ENCODE measurements around the gene KIF27. TPM values are rescaled to one million over a fixed set of nuclear protein-coding genes. Genes with fewer than 3 reads are reported as not detected.
"Not testable (repeated sequence)": the region's sequence is repeated elsewhere in the genome, so short reads cannot be mapped to it uniquely, and the experiment has no call there.

The KIF27 gene
- total and polyA plus RNA-seq, 9 donors, result 5.5 to 8.3 (median 6.6) TPM

GRCh38 chr9:83817356-83818278 is 103.6 kb downstream of the KIF27 start, which contains the start of gene GKAP1:
GKAP1 (minus strand) TSS chr9:83817769; CDS start chr9:83806517, 11,252 bp downstream.
- H3K27me3 ChIP-seq (ENCODE audit: control insufficient read depth, insufficient read depth, low read length); H3K9me3 ChIP-seq (replicated peaks; ENCODE audit: control insufficient read depth, low read depth, low read length); H3K4me1 ChIP-seq (ENCODE audit: control insufficient read depth, insufficient read depth, low read length); H3K36me3 ChIP-seq (ENCODE audit: control insufficient read depth, insufficient read depth, low read length): not testable (repeated sequence)
- peak within 1 kb of the TSS; percentile 49 for H3K4me3 ChIP-seq (ENCODE audit: low read length)
- H3K27ac ChIP-seq (ENCODE audit: low read length), result peak within 1 kb of the TSS; percentile 69
- DNase-seq, result peak; percentile 79
- under 1% methylated on average over 46 of the region's 103 CpGs for WGBS (ENCODE audit: insufficient coverage)

GRCh38 chr9:83817011-83817355 is 104.2 kb downstream of the KIF27 start:
- H3K9me3 ChIP-seq (replicated peaks; ENCODE audit: control insufficient read depth, low read depth, low read length); H3K27me3 ChIP-seq (ENCODE audit: control insufficient read depth, insufficient read depth, low read length); H3K36me3 ChIP-seq (ENCODE audit: control insufficient read depth, insufficient read depth, low read length); DNase-seq; H3K4me1 ChIP-seq (ENCODE audit: control insufficient read depth, insufficient read depth, low read length): not testable (repeated sequence)
- peak overlapping the region; percentile 49 for H3K4me3 ChIP-seq (ENCODE audit: low read length)
- under 1% methylated on average over 36 of the region's 38 CpGs for WGBS (ENCODE audit: insufficient coverage)
- H3K27ac ChIP-seq (ENCODE audit: low read length), result peak overlapping the region; percentile 47

- not testable (repeated sequence) for H3K4me3 ChIP-seq (ENCODE audit: low read length); DNase-seq; H3K9me3 ChIP-seq (replicated peaks; ENCODE audit: control insufficient read depth, low read depth, low read length); H3K27ac ChIP-seq (ENCODE audit: low read length); H3K4me1 ChIP-seq (ENCODE audit: control insufficient read depth, insufficient read depth, low read length); H3K36me3 ChIP-seq (ENCODE audit: control insufficient read depth, insufficient read depth, low read length); H3K27me3 ChIP-seq (ENCODE audit: control insufficient read depth, insufficient read depth, low read length)
- WGBS (ENCODE audit: insufficient coverage), result 100% methylated on average over 4 of the region's 4 CpGs
Measured at GRCh38 chr9:83815120-83815519, 106.1 kb downstream of the KIF27 start.

GRCh38 chr9:83809213-83809612 is 112.0 kb downstream of the KIF27 start:
- no CpG with 5 or more reads among the region's 1 CpG for WGBS (ENCODE audit: insufficient coverage)
- not testable (repeated sequence) for H3K9me3 ChIP-seq (replicated peaks; ENCODE audit: control insufficient read depth, low read depth, low read length); H3K4me3 ChIP-seq (ENCODE audit: low read length); H3K27me3 ChIP-seq (ENCODE audit: control insufficient read depth, insufficient read depth, low read length); H3K27ac ChIP-seq (ENCODE audit: low read length); DNase-seq; H3K36me3 ChIP-seq (ENCODE audit: control insufficient read depth, insufficient read depth, low read length); H3K4me1 ChIP-seq (ENCODE audit: control insufficient read depth, insufficient read depth, low read length)

- not testable (repeated sequence) for H3K27me3 ChIP-seq (ENCODE audit: control insufficient read depth, insufficient read depth, low read length); H3K4me1 ChIP-seq (ENCODE audit: control insufficient read depth, insufficient read depth, low read length); H3K36me3 ChIP-seq (ENCODE audit: control insufficient read depth, insufficient read depth, low read length); H3K9me3 ChIP-seq (replicated peaks; ENCODE audit: control insufficient read depth, low read depth, low read length); H3K27ac ChIP-seq (ENCODE audit: low read length); DNase-seq; H3K4me3 ChIP-seq (ENCODE audit: low read length)
- 100% methylated on average over 5 of the region's 31 CpGs for WGBS (ENCODE audit: insufficient coverage)
Measured at GRCh38 chr9:83804454-83804853, 116.8 kb downstream of the KIF27 start.

GRCh38 chr9:83803941-83804340 is 117.3 kb downstream of the KIF27 start:
- H3K36me3 ChIP-seq (ENCODE audit: control insufficient read depth, insufficient read depth, low read length); H3K27ac ChIP-seq (ENCODE audit: low read length); H3K27me3 ChIP-seq (ENCODE audit: control insufficient read depth, insufficient read depth, low read length); H3K9me3 ChIP-seq (replicated peaks; ENCODE audit: control insufficient read depth, low read depth, low read length); DNase-seq; H3K4me1 ChIP-seq (ENCODE audit: control insufficient read depth, insufficient read depth, low read length); H3K4me3 ChIP-seq (ENCODE audit: low read length): not testable (repeated sequence)
- no CpG with 5 or more reads among the region's 33 CpGs for WGBS (ENCODE audit: insufficient coverage)

- 70% methylated on average over 6 of the region's 13 CpGs for WGBS (ENCODE audit: insufficient coverage)
- Histone ChIP-seq H3K9me3 (replicated peaks; ENCODE audit: control insufficient read depth, low read depth, low read length) (no peaks in the 10 kb centered on the region), H3K27me3 (ENCODE audit: control insufficient read depth, insufficient read depth, low read length) (no peaks in the 10 kb centered on the region), H3K27ac (ENCODE audit: low read length) (no peak overlapping the region), H3K4me1 (ENCODE audit: control insufficient read depth, insufficient read depth, low read length) (no peaks in the 10 kb centered on the region), H3K4me3 (ENCODE audit: low read length) (no peak overlapping the region), H3K36me3 (ENCODE audit: control insufficient read depth, insufficient read depth, low read length) (peaks cover 9% of the 10 kb centered on the region)
- DNase-seq, result no peak
Measured at GRCh38 chr9:83800236-83801033, 120.8 kb downstream of the KIF27 start.

GRCh38 chr9:83794051-83794450 is 127.2 kb downstream of the KIF27 start:
- Histone ChIP-seq H3K36me3 (ENCODE audit: control insufficient read depth, insufficient read depth, low read length) (peaks cover 9% of the 10 kb centered on the region), H3K9me3 (replicated peaks; ENCODE audit: control insufficient read depth, low read depth, low read length) (no peaks in the 10 kb centered on the region), H3K27ac (ENCODE audit: low read length) (no peak overlapping the region), H3K4me3 (ENCODE audit: low read length) (no peak overlapping the region), H3K4me1 (ENCODE audit: control insufficient read depth, insufficient read depth, low read length) (no peaks in the 10 kb centered on the region), H3K27me3 (ENCODE audit: control insufficient read depth, insufficient read depth, low read length) (no peaks in the 10 kb centered on the region)
- no CpG with 5 or more reads among the region's 2 CpGs for WGBS (ENCODE audit: insufficient coverage)
- no peak for DNase-seq

GRCh38 chr9:83792746-83793145 is 128.5 kb downstream of the KIF27 start:
- Histone ChIP-seq H3K9me3 (replicated peaks; ENCODE audit: control insufficient read depth, low read depth, low read length) (no peaks in the 10 kb centered on the region), H3K4me3 (ENCODE audit: low read length) (no peak overlapping the region), H3K4me1 (ENCODE audit: control insufficient read depth, insufficient read depth, low read length) (no peaks in the 10 kb centered on the region), H3K27me3 (ENCODE audit: control insufficient read depth, insufficient read depth, low read length) (no peaks in the 10 kb centered on the region), H3K36me3 (ENCODE audit: control insufficient read depth, insufficient read depth, low read length) (peaks cover 5% of the 10 kb centered on the region), H3K27ac (ENCODE audit: low read length) (no peak overlapping the region)
- no CpG with 5 or more reads among the region's 1 CpG for WGBS (ENCODE audit: insufficient coverage)
- peak; percentile 4 for DNase-seq
